KOPT-K1 (cell line): Measurements from ENCODE around the gene ACOX1.

Experiments
- H3K27ac ChIP-seq: fragments of 200-600 bp; sonication (generic); 2 replicates; pipeline ENCODE4 v1.5.1; 2016; ENCODE audit warnings: antibody characterized with exemption, mild to moderate bottlenecking, low read depth, low read length; ENCODE audit not compliant: poor library complexity, severe bottlenecking
- H3K36me3 ChIP-seq: fragments of 200-600 bp; sonication (generic); 2 replicates; pipeline ENCODE4 v1.5.1; 2017; ENCODE audit warnings: antibody characterized with exemption, mild to moderate bottlenecking, low read length, moderate library complexity; ENCODE audit not compliant: insufficient read depth
- H3K9me3 ChIP-seq: fragments of 200-600 bp; sonication (generic); 2 replicates; pipeline ENCODE4 v1.5.1; 2017; ENCODE audit warnings: antibody characterized with exemption, low read length, mild to moderate bottlenecking; ENCODE audit not compliant: insufficient read depth, poor library complexity, severe bottlenecking

ACOX1 gene

GRCh38 chr17:76014100-76014924, 35.3 kb upstream of the ACOX1 start:
- Histone ChIP-seq H3K36me3 (peaks cover 82% of the 10 kb centered on the region; the same call in 1 of the 2 replicates), H3K9me3 (no peaks in the 10 kb centered on the region), H3K27ac (peak overlapping the region; percentile 56)

- Histone ChIP-seq H3K36me3 (peaks cover 82% of the 10 kb centered on the region; the same call in 1 of the 2 replicates), H3K9me3 (no peaks in the 10 kb centered on the region), H3K27ac (peak overlapping the region; percentile 56)
These were observed 34.5 kb upstream of the ACOX1 start for GRCh38 chr17:76013377-76013932.

GRCh38 chr17:76011951-76012350, 33.0 kb upstream of the ACOX1 start:
- H3K27ac ChIP-seq: no peak overlapping the region
- H3K36me3 ChIP-seq: peaks cover 83% of the 10 kb centered on the region; the same call in 1 of the 2 replicates
- H3K9me3 ChIP-seq: no peaks in the 10 kb centered on the region

- Histone ChIP-seq H3K36me3 (peaks cover 87% of the 10 kb centered on the region; the same call in 1 of the 2 replicates), H3K9me3 (no peaks in the 10 kb centered on the region), H3K27ac (no peak overlapping the region)
These were observed 31.1 kb upstream of the ACOX1 start for GRCh38 chr17:76009969-76010661.

GRCh38 chr17:76009447-76009846, 30.5 kb upstream of the ACOX1 start:
- peaks cover 87% of the 10 kb centered on the region; the same call in 1 of the 2 replicates for H3K36me3 ChIP-seq

GRCh38 chr17:76008630-76009425, 29.9 kb upstream of the ACOX1 start:
- no peaks in the 10 kb centered on the region for H3K9me3 ChIP-seq
- peaks cover 89% of the 10 kb centered on the region; the same call in 1 of the 2 replicates for H3K36me3 ChIP-seq
- no peak overlapping the region for H3K27ac ChIP-seq

More at GRCh38 chr17:76009447-76009846, 30.5 kb upstream of the ACOX1 start:
- H3K9me3 ChIP-seq: no peaks in the 10 kb centered on the region
- no peak overlapping the region for H3K27ac ChIP-seq

- H3K36me3 ChIP-seq: peaks cover 88% of the 10 kb centered on the region; the same call in 1 of the 2 replicates
- no peaks in the 10 kb centered on the region for H3K9me3 ChIP-seq
- no peak overlapping the region for H3K27ac ChIP-seq
These were observed 29.2 kb upstream of the ACOX1 start for GRCh38 chr17:76008208-76008607.

- Histone ChIP-seq H3K27ac (no peak overlapping the region), H3K9me3 (no peaks in the 10 kb centered on the region), H3K36me3 (peaks cover 88% of the 10 kb centered on the region; the same call in 1 of the 2 replicates)
These were observed 28.8 kb upstream of the ACOX1 start for GRCh38 chr17:76007850-76008165.

- Histone ChIP-seq H3K27ac (no peak overlapping the region), H3K9me3 (no peaks in the 10 kb centered on the region), H3K36me3 (peaks cover 91% of the 10 kb centered on the region; the same call in 1 of the 2 replicates)
These were observed 28.3 kb upstream of the ACOX1 start for GRCh38 chr17:76007131-76007849.

- Histone ChIP-seq H3K36me3 (peaks cover 82% of the 10 kb centered on the region; the same call in 1 of the 2 replicates), H3K9me3 (no peaks in the 10 kb centered on the region), H3K27ac (peak overlapping the region; percentile 32)
These were observed 26.5 kb upstream of the ACOX1 start for GRCh38 chr17:76005263-76006149.

GRCh38 chr17:76004750-76005262, 25.8 kb upstream of the ACOX1 start:
- peak overlapping the region; percentile 32 for H3K27ac ChIP-seq

GRCh38 chr17:76003915-76004314, 24.9 kb upstream of the ACOX1 start:
- Histone ChIP-seq H3K36me3 (peaks cover 72% of the 10 kb centered on the region; the same call in 1 of the 2 replicates), H3K9me3 (no peaks in the 10 kb centered on the region), H3K27ac (no peak overlapping the region)

More at GRCh38 chr17:76004750-76005262, 25.8 kb upstream of the ACOX1 start:
- no peaks in the 10 kb centered on the region for H3K9me3 ChIP-seq
- peaks cover 81% of the 10 kb centered on the region; the same call in 1 of the 2 replicates for H3K36me3 ChIP-seq

GRCh38 chr17:76002100-76002499, 23.1 kb upstream of the ACOX1 start:
- H3K36me3 ChIP-seq: peaks cover 54% of the 10 kb centered on the region; the same call in 1 of the 2 replicates
- no peak overlapping the region for H3K27ac ChIP-seq
- no peaks in the 10 kb centered on the region for H3K9me3 ChIP-seq
